ENCODE data around the gene GNG7. TPM values are rescaled to one million over a fixed set of nuclear protein-coding genes. Genes with fewer than 3 reads are reported as not detected.
"Not testable (repeated sequence)": the region's sequence is repeated elsewhere in the genome, so short reads cannot be mapped to it uniquely, and the experiment has no call there.

Gene GNG7
- total RNA-seq, 2 experiments from 2014 or later: 1.2 to 2.2 TPM

DNA sequence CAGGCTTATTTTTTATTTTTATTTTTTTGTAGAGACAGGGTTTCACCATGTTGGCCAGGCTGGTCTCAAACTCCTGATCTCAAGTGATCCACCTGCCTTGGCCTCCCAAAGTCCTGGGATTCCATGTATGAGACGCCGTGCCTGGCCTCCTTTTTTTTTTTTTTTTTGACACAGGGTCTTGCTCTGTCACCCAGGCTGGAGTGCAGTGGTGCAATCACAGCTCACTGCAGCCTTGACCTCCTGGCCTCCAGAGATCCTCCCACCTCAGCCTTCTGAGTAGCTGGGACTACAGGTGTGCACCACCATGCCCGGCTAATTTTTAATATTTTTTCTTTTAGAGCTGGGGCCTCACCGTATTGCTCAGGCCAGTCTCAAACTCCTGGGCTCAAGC is 159.4 kb downstream of the GNG7 start:
- POLR2A ChIA-PET: interaction anchor here (0.7 to 4.6 kb wide), 13 partner anchors 9 to 86 kb away, joined by 3 to 75 read pairs (median 7); partner anchors contain the start of genes GADD45B and LMNB2

DNA sequence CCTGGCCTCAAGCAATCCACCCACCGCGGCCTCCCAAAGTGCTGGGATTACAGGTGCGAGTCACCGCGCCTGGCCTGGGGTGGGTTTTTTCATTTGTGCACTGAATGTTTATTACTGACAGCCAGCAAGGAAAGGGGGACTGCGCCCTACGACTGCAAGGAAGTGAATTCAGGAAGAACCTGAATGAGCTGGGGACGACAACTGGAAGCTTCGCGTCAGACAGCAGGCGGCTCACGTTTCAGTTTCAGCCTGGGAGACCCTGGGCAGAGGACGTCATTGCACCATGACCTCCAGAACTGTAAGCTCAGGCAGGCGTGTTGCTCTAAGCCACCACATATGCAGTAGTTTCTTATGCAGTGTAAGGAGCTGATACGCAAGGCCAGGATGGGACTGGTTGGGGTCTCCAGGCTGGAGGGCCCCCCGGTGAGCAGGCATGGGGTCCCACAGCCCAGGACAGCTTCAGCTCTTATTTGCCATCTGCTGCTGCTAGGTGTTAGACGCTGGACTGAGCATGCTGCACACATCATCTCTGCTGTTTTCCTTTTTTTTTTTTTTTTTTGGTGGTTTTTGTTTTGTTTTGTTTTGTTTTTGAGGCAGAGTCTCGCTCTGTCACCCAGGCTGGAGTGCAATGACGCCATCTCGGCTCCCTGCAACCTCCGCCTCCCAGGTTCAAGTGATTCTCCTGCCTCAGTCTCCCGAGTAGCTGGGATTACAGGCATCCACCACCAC is 160.0 kb downstream of the GNG7 start:
- H3K27ac Mint-ChIP-seq: peak overlapping the region; percentile 90
- DNase-seq: no peak

More for the DNA sequence above, 159.4 kb downstream of the GNG7 start:
- ATAC-seq (ENCODE audit: low read depth); DNase-seq; H3K27me3 Mint-ChIP-seq; H3K36me3 Mint-ChIP-seq; H3K9me3 Mint-ChIP-seq: not testable (repeated sequence)
- peaks cover 15% of the 10 kb centered on the region for H3K4me1 Mint-ChIP-seq
- peak overlapping the region; percentile 90 for H3K27ac Mint-ChIP-seq
- peak overlapping the region; percentile 75 for H3K4me3 Mint-ChIP-seq

DNA sequence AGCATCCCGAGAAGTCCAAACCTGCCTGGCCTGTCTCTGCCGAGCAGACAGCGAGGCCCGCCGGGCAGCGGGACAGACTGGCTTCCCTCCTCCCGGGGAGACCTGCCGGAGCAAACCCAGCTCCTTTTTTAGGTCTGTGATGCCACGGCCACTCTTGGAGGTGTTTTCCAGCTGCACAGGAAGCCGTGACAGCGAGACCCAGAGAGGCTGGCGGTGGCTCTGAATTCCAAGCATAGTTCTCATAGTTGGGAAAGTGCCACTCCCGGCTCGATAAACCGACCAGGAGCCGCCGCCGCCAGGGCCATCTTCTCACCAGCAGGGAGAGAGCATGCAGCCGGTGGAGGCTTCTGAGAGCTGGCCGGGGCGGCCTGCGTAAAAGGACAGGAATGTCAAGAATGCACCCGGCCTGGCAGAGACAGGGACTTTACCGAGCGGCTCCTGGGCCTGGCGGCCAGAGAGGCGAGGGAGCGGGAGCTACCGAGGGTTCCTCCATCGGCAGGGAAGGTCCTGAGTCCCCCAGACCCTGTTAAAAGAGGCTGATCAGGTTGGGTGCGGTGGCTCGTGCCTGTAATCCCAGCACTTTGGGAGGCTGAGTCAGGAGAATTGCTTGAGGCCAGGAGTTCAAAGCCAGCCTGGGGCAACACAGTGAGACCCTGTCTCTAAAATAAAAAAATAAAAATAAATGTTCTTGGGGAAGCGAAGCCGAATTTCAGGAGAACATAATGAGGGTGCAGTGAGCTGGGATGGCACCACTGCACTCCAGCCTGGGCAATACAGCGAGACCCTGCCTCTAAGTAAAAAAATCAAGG is 161.6 kb downstream of the GNG7 start:
- no peaks in the 10 kb centered on the region for H3K9me3 Mint-ChIP-seq

More for the DNA sequence above, 160.0 kb downstream of the GNG7 start:
- POLR2A ChIA-PET: interaction anchor here (0.7 to 4.6 kb wide), 10 partner anchors 9 to 86 kb away, joined by 3 to 75 read pairs (median 4); partner anchors contain the start of genes GADD45B and LMNB2
- Mint-ChIP-seq H3K9me3 (no peaks in the 10 kb centered on the region), H3K4me3 (peak overlapping the region; percentile 25), H3K4me1 (peaks cover 17% of the 10 kb centered on the region), H3K36me3 (no peaks in the 10 kb centered on the region), H3K27me3 (no peaks in the 10 kb centered on the region)
- no peak for ATAC-seq (ENCODE audit: low read depth)

DNA sequence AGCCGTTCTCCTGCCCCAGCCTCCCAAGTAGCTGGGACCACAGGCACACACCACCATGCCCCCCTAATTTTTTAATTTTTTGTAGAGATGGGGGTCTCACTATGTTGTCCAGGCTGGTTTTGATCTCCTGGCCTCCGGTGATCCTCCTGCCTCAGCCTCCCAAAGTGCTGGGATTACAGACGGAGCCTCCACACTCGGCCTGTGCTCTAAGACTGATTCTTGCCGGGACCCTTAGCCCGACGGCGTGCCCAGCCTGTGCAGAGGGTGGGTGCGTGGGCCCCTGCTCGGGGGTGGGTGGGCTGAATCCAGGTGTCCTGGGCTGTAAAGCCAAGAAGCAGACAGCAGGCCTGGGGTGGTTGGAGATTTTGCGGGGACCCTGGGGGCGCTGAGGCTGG is 162.2 kb downstream of the GNG7 start:
- Mint-ChIP-seq H3K4me1 (peaks cover 17% of the 10 kb centered on the region), H3K9me3 (no peaks in the 10 kb centered on the region)
- POLR2A ChIA-PET: no interaction called here

More for the DNA sequence above, 161.6 kb downstream of the GNG7 start:
- no peaks in the 10 kb centered on the region for H3K36me3 Mint-ChIP-seq
- H3K27me3 Mint-ChIP-seq: no peaks in the 10 kb centered on the region
- peaks cover 17% of the 10 kb centered on the region for H3K4me1 Mint-ChIP-seq
- POLR2A ChIA-PET: interaction anchor here (4.6 kb wide), 1 partner anchor 64 kb away, joined by 75 read pairs; the partner anchor contains the start of gene GADD45B
- ATAC-seq (ENCODE audit: low read depth) (no peak), DNase-seq (no peak)
- no peak overlapping the region for H3K27ac Mint-ChIP-seq
- H3K4me3 Mint-ChIP-seq: no peak overlapping the region

DNA sequence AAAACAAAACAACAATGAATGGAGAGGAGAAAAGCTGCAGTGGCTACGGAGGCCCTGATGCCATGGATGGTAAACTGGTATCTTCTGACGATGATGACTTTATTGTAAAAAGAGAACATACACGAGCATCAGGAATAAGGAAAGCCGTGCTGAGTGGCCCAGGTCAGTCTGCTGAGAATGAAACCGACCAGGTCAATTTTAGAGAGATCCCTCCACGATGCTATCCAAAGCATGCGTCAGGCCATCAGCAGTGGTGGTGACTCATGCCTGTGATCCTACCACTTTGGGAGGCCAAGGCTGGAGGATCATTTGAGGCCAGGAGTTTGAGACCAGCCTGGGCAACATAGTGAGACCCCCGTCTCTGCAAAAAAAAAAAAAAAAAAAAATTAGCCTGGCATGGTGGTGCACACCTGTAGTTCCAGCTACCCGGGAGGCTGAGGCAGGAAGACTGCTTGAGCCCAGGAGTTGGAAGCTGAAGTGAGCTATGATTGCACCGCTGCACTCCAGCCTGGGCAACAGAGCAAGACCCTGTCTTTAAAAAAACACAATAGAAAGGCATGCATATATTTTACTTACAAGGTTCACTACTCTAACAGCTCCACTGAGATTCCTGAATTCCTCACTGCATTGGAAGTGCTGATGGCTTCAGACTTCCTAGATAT is 164.3 kb downstream of the GNG7 start:
- H3K36me3 Mint-ChIP-seq: peaks cover 1% of the 10 kb centered on the region

More for the DNA sequence above, 162.2 kb downstream of the GNG7 start:
- DNase-seq (no peak), ATAC-seq (ENCODE audit: low read depth) (no peak)
- no peak overlapping the region for H3K4me3 Mint-ChIP-seq
- no peaks in the 10 kb centered on the region for H3K27me3 Mint-ChIP-seq
- peaks cover 1% of the 10 kb centered on the region for H3K36me3 Mint-ChIP-seq
- H3K27ac Mint-ChIP-seq: no peak overlapping the region

DNA sequence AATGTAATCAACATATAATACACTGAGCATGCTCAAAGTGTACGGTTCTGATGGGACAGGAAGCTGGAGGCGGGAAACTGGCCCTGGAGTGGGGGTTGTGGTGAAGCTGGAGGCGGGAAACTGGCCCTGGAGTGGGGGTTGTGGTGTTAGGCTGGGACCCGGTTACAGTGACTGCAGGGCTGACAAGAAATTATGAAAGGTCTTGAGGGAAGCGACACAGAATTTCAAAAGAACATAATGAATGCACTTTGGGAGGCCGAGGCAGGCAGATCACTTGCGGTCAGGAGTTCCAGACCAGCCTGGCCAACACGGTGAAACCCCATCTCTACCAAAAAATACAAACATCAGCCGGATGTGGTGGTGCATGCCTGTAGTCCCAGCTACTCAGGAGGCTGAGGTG is 164.9 kb downstream of the GNG7 start:
- not testable (repeated sequence) for ATAC-seq (ENCODE audit: low read depth); H3K4me3 Mint-ChIP-seq; H3K9me3 Mint-ChIP-seq; H3K27me3 Mint-ChIP-seq; H3K27ac Mint-ChIP-seq; DNase-seq; H3K36me3 Mint-ChIP-seq
- H3K4me1 Mint-ChIP-seq: peaks cover 19% of the 10 kb centered on the region
- POLR2A ChIA-PET: interaction anchor here (0.8 kb wide), 1 partner anchor 24 kb away, joined by 3 read pairs; no protein-coding TSS in a partner anchor

More for the DNA sequence above, 164.3 kb downstream of the GNG7 start:
- POLR2A ChIA-PET: interaction anchor here (0.8 kb wide), 1 partner anchor 24 kb away, joined by 3 read pairs; no protein-coding TSS in a partner anchor
- no peak overlapping the region for H3K27ac Mint-ChIP-seq
- no peaks in the 10 kb centered on the region for H3K9me3 Mint-ChIP-seq
- H3K4me1 Mint-ChIP-seq: peaks cover 19% of the 10 kb centered on the region
- DNase-seq (no peak), ATAC-seq (ENCODE audit: low read depth) (no peak)
- H3K4me3 Mint-ChIP-seq: no peak overlapping the region
- H3K27me3 Mint-ChIP-seq: no peaks in the 10 kb centered on the region

DNA sequence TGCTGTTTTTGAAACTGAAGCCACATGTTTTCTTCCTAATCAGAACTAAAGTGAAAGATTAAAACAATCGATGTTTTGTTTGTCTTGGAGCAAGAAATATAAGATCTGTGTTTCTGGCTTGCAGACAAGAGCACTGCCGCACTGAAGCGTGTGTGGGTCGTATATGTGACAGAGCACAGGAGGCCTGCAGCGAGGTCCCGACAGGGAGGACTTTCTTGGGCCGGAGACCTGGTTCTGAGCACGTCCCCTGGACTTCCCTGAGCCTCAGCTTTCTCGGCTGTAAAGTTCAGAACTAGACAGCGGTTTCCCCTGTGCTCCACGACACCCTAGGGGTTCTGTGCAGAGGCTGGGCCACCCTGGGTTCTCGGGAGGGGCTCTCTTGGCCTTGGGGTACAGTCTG is 166.0 kb downstream of the GNG7 start:
- Mint-ChIP-seq H3K4me3 (no peak overlapping the region), H3K36me3 (peaks cover 1% of the 10 kb centered on the region), H3K4me1 (peaks cover 17% of the 10 kb centered on the region), H3K27ac (no peak overlapping the region), H3K27me3 (no peaks in the 10 kb centered on the region), H3K9me3 (no peaks in the 10 kb centered on the region)
- no peak for DNase-seq
- no peak for ATAC-seq (ENCODE audit: low read depth)
- POLR2A ChIA-PET: no interaction called here

DNA sequence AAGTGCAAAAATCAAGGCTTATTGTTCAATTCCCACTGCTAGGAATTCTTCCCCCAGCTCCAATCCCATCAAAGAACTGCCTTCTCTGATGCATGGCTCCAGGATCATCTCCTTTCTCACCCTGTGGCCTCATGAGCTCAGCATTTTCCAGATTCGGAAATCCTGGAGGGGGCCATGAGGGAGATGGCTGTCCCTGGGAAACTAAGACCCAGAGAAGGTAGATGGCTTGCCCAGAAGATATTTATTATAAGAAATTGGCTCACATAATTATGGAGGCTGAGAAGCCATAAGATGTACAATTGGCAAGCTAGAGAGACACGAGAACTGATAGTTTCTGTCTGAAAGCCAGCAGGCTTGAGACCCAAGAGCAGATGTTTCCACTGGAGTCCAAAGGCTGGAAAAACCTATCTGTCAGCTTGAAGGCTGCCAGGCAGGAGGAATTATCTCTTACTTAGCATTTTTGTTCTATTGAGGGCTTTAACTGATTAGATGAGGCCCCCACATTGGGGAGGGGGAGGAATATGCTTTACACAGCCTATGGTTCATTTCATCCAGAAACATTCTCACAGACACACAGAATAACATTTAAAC is 168.0 kb downstream of the GNG7 start:
- Mint-ChIP-seq H3K9me3 (no peaks in the 10 kb centered on the region), H3K4me1 (peaks cover 14% of the 10 kb centered on the region), H3K27ac (no peak overlapping the region), H3K27me3 (no peaks in the 10 kb centered on the region), H3K4me3 (no peak overlapping the region), H3K36me3 (peaks cover 1% of the 10 kb centered on the region)
- POLR2A ChIA-PET: interaction anchor here (0.6 to 2.7 kb wide), 7 partner anchors 8 to 87 kb away, joined by 3 to 15 read pairs (median 4); partner anchors contain the start of gene GADD45B
- ATAC-seq (ENCODE audit: low read depth) (no peak), DNase-seq (no peak)

DNA sequence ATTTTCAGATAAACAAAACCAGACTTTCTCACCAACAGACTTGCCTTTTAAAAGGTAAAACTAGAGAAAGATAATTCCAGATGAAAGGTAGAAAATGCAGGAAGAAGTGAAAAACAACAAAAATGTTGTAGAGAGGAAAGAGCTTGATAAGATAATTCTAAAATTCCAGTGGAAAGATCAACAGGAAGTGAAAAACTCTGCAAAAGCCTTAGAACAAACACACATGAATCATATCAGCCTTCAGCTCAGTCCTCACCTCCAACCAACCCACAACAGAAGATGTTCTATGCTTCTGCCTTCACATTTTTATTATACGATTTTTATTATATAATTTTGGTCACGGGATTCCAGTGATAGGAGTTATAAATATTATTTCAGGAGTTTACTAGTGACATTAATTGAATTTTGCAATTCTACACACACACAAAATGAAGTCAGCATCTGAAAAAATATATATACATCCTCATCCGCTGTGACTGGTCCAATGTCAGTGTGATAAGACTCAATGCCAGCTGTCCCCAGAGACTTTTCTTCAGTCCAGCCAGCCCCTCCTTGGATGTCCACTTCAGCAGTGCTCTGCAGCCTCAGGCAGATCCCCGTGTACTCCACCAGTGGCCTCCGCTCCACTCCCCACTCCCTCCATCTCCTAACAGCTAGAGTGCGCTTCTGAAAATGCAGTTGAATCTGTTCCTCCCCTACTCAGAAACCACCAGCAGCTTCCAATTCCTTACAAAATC is 168.6 kb downstream of the GNG7 start:
- Mint-ChIP-seq H3K4me1 (peaks cover 14% of the 10 kb centered on the region), H3K36me3 (peaks cover 1% of the 10 kb centered on the region), H3K4me3 (no peak overlapping the region), H3K27ac (peak overlapping the region; percentile 27), H3K9me3 (no peaks in the 10 kb centered on the region), H3K27me3 (no peaks in the 10 kb centered on the region)
- POLR2A ChIA-PET: interaction anchor here (0.6 to 2.7 kb wide), 8 partner anchors 8 to 87 kb away, joined by 3 to 15 read pairs (median 4); partner anchors contain the start of gene GADD45B
- ATAC-seq (ENCODE audit: low read depth): peak; percentile 58
- no peak for DNase-seq

DNA sequence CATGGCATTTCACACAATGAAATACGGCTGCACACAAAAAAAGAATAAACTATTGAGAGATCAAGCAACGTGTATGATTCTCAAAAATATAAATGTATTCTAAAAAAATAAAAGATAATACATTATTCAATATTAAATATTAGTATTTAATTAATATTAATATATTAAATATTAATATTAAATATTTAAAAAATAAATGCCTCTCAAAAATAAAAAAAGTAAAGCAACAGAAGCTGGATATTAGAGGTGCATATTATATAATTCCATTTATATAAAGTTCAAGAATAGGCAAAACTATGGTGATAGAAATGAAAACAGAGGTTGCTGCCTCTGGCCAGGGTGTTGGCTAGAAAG is 169.4 kb downstream of the GNG7 start:
- Mint-ChIP-seq H3K27ac (no peak overlapping the region), H3K9me3 (no peaks in the 10 kb centered on the region), H3K4me1 (peaks cover 14% of the 10 kb centered on the region), H3K27me3 (no peaks in the 10 kb centered on the region), H3K36me3 (peaks cover 1% of the 10 kb centered on the region), H3K4me3 (no peak overlapping the region)
- no peak for ATAC-seq (ENCODE audit: low read depth)
- POLR2A ChIA-PET: interaction anchor here (0.5 to 2.7 kb wide), 6 partner anchors 9 to 88 kb away, joined by 3 to 15 read pairs (median 6); partner anchors contain the start of gene GADD45B
- DNase-seq: no peak

DNA sequence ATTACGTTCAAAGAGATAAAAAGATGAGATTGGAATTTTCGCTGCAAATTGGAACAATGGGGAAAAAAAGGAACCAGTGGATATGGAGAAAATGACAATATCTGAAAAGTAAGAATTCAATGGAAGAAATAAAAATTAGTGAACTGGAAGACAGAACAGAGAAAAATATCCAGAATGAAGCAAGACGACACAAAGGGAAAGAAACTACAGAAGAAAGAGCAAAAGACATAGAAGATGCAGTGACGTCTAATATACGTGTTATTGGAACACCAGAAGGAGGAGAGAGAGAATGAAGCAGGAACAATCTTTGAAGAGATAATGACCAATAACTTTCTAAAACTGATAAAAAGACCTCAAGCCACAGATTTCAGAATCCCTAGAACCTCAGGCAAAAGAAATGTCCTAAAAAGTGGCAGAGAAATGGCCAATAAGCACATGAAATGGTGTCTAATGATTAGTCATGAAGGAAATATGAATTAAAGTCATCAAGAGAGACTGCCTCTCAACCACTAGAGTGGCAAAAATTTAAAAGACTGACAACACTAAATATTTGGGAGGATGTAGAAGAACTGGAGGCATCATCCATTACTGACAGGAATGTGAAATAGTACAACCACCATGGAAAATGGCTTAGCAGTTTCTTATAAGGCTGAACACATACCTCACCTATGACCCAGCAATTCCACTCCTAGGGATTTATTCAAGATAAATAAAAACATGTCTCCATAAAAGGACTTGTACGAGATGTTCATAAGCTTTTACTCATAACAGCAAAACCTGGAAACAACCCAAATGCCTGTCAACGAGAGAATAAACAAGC is 170.0 kb downstream of the GNG7 start:
- H3K27ac Mint-ChIP-seq: no peak overlapping the region
- POLR2A ChIA-PET: interaction anchor here (0.5 to 2.7 kb wide), 4 partner anchors 10 to 56 kb away, joined by 4 to 15 read pairs (median 6); partner anchors contain the start of gene GADD45B
- peaks cover 1% of the 10 kb centered on the region for H3K36me3 Mint-ChIP-seq
- H3K9me3 Mint-ChIP-seq: no peaks in the 10 kb centered on the region
- no peaks in the 10 kb centered on the region for H3K27me3 Mint-ChIP-seq
- DNase-seq (no peak), ATAC-seq (ENCODE audit: low read depth) (no peak)
- H3K4me3 Mint-ChIP-seq: no peak overlapping the region
- H3K4me1 Mint-ChIP-seq: peaks cover 12% of the 10 kb centered on the region
